PC-9 (cell line): ENCODE results near the gene ATP5PB. TPM values are rescaled to one million over a fixed set of nuclear protein-coding genes. Genes with fewer than 3 reads are reported as not detected.
A peak's percentile ranks its signal among the peaks of the same experiment; 100 is the strongest.

Experiments used
- BruUV-seq: library from RNA; stranded (reverse); fragments of 400-500 nt; replicated peaks from 2 replicates; lab custom pipeline; 2021; lab: Mats Ljungman, UMichigan
- CTCF ChIA-PET: fragments of 300-600 bp; sonication (Branson Sonifier 250); formaldehyde crosslinking; loops from one replicate; lab custom pipeline; 2022; ENCODE audit warnings: antibody characterized with exemption; lab: Charles Lee
- POLR2A ChIA-PET: fragments of 300-600 bp; sonication (Branson Sonifier 250); formaldehyde crosslinking; loops from one replicate; lab custom pipeline; 2022; ENCODE audit warnings: antibody characterized with exemption; ENCODE audit not compliant: unreplicated experiment; lab: Charles Lee
- DNase-seq, 2 experiments: peaks; one replicate each; pipeline versions ENCODE4 v3.0.0 to v3.0.0-alpha.2; 2015 to 2022; ENCODE audit warnings: mixed read lengths in 1 of 2
- H2AFZ ChIP-seq: fragments of 200-600 bp; sonication (generic); 2 replicates; pipeline ENCODE4 v1.8.1; 2017; ENCODE audit warnings: antibody characterized with exemption
- H3F3A ChIP-seq: fragments of 200-600 bp; sonication (generic); 2 replicates; pipeline ENCODE4 v1.8.1; 2017; ENCODE audit warnings: antibody characterized with exemption, mild to moderate bottlenecking, low read depth; ENCODE audit not compliant: insufficient read depth
- H3K27ac ChIP-seq: fragments of 200-600 bp; sonication (generic); 2 replicates; pipeline ENCODE4 v1.6.1; 2016; ENCODE audit warnings: mixed run types
- H3K27me3 ChIP-seq: fragments of 200-600 bp; sonication (generic); 2 replicates; pipeline ENCODE4 v1.6.1; 2016; ENCODE audit warnings: low read depth, mixed run types; ENCODE audit not compliant: insufficient read depth
- H3K36me3 ChIP-seq: fragments of 200-600 bp; sonication (generic); 2 replicates; pipeline ENCODE4 v1.6.1; 2016; ENCODE audit warnings: low read depth, mixed run types
- H3K4me1 ChIP-seq: fragments of 200-600 bp; sonication (generic); replicated peaks from 2 replicates; pipeline ENCODE4 v1.6.1; 2016; ENCODE audit warnings: mixed run types; ENCODE audit not compliant: insufficient read depth
- H3K4me2 ChIP-seq: fragments of 200-600 bp; sonication (generic); 2 replicates; pipeline ENCODE4 v1.6.1; 2017; ENCODE audit warnings: mixed run types
- H3K4me3 ChIP-seq: fragments of 200-600 bp; sonication (generic); 2 replicates; pipeline ENCODE4 v1.6.1; 2016; ENCODE audit warnings: mixed run types
- H3K79me2 ChIP-seq: fragments of 200-600 bp; sonication (generic); 2 replicates; pipeline ENCODE4 v1.6.1; 2017; ENCODE audit warnings: low read depth, mixed run types
- H3K9me2 ChIP-seq: fragments of 200-600 bp; sonication (generic); 2 replicates; pipeline ENCODE4 v1.8.1; 2017; ENCODE audit warnings: mild to moderate bottlenecking; ENCODE audit not compliant: insufficient read depth
- H3K9me3 ChIP-seq: fragments of 200-600 bp; sonication (generic); 2 replicates; pipeline ENCODE4 v1.8.1; 2016; ENCODE audit warnings: low read depth; ENCODE audit not compliant: insufficient read depth
- H4K20me1 ChIP-seq: fragments of 200-600 bp; sonication (generic); 2 replicates; pipeline ENCODE4 v1.8.1; 2017; ENCODE audit not compliant: insufficient read depth
- EZH2 ChIP-seq: fragments of 200-600 bp; sonication (generic); IDR thresholded peaks from 2 replicates; pipeline ENCODE4 v1.8.0; 2017; ENCODE audit warnings: antibody characterized with exemption, low read depth
- intact Hi-C: fragments of 100-400 bp; cut with micrococcal nuclease; formaldehyde crosslinking; loops from one replicate; pipeline ENCODE4 v1.10.0; 2022; ENCODE audit not compliant: unreplicated experiment
- total RNA-seq: library from RNA; stranded (reverse); gene quantifications from 2 replicates; pipeline ENCODE4 v1.2.3, GENCODE V29; 2021
- TF ChIP-seq, protein P1 (sequence below): fragments of 200-600 bp; sonication (generic); conservative IDR thresholded peaks from 2 replicates; pipeline ENCODE4 v1.6.1; 2017; ENCODE audit warnings: mixed run types, antibody characterized with exemption, mild to moderate bottlenecking, moderate library complexity

ATP5PB gene
- total RNA-seq, 1 experiment from 2014 or later = 212 TPM

DNA sequence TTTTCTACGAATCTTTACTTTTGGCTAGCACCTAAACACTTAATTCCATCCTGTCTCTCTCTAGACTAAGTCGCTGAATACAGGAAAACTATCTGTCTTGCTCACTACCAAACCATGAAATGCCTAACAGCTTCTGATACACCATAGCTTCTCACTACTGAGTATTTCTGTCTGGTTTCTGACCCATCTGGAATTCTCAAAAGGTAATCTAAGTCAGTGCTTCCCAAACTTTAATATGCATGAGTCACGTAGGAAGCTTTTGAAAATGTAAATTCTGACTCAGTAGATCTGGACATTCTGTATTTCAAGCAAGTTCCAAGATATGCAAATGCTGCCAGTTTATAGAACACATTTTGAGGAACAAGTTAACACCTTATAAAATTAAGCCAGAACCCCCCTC lies 12.5 kb upstream of the ATP5PB start:
- H3K27ac ChIP-seq = no peak overlapping the region
- BruUV-seq = no TSS peak
- intact Hi-C loops = no loop called here
- H2AFZ ChIP-seq = no peak overlapping the region
- no peaks in the 10 kb centered on the region for H3K79me2 ChIP-seq
- H3K27me3 ChIP-seq = no peaks in the 10 kb centered on the region
- no peak overlapping the region for H3K4me3 ChIP-seq
- H3K4me1 ChIP-seq = no peaks in the 10 kb centered on the region
- H3K4me2 ChIP-seq = no peak overlapping the region
- H3K9me3 ChIP-seq = no peaks in the 10 kb centered on the region
- H3K36me3 ChIP-seq = peaks cover 18% of the 10 kb centered on the region
- 0 out of 2 replicates have a peak, but pooled peaks cover 2% of the 10 kb centered on the region for H4K20me1 ChIP-seq
- CTCF ChIA-PET = no interaction called here
- TF ChIP-seq, protein P1, sequence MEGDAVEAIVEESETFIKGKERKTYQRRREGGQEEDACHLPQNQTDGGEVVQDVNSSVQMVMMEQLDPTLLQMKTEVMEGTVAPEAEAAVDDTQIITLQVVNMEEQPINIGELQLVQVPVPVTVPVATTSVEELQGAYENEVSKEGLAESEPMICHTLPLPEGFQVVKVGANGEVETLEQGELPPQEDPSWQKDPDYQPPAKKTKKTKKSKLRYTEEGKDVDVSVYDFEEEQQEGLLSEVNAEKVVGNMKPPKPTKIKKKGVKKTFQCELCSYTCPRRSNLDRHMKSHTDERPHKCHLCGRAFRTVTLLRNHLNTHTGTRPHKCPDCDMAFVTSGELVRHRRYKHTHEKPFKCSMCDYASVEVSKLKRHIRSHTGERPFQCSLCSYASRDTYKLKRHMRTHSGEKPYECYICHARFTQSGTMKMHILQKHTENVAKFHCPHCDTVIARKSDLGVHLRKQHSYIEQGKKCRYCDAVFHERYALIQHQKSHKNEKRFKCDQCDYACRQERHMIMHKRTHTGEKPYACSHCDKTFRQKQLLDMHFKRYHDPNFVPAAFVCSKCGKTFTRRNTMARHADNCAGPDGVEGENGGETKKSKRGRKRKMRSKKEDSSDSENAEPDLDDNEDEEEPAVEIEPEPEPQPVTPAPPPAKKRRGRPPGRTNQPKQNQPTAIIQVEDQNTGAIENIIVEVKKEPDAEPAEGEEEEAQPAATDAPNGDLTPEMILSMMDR = no peak
- TF ChIP-seq EZH2 = no peak
- no peak for DNase-seq
- H3F3A ChIP-seq = peaks cover 12% of the 10 kb centered on the region; the same call in 1 of the 2 replicates
- no peaks in the 10 kb centered on the region for H3K9me2 ChIP-seq
- POLR2A ChIA-PET = no interaction called here

DNA sequence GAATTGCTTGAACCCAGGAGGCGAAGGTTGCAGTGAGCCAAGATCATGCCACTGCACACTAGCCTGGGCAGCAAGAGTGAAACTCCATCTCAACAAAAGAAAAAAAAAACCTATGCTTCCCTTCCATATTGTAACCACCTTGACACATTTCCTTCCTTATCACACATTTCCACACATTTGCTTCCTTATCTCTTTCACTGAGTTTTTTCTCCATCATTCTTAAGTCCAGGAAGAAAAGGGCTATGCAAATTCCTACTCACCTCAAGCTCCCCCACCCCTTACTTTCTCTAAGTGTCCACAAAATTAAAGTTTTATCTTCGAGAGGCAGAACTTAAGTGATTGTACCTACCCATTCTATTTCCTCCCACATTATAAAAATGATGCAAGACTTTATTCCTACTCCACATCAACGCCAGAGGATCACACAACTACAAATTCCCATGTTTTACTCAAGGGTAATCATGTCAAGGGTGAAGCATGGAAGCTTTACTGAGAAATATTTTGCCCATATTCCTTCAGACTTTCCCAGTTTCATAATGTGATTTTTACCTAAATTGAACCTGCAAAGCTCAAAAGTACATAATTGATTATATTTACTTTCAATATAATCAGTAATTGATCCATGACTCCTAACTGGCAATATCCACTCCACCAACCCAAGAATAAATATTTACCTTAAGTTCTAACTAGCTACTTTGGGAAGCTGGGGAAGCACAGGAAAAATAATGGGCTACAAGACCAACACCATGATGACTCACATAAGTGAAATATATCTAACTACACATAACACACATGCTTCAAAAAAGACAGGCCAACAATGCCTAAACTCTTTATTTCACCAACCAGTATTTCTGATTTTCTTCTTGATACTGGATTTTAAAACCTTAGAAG lies 9.6 kb upstream of the ATP5PB start:
- Histone ChIP-seq H4K20me1 (0 out of 2 replicates have a peak, but pooled peaks cover 7% of the 10 kb centered on the region), H3K4me3 (no peak overlapping the region), H3K4me2 (no peak overlapping the region), H3K79me2 (0 out of 2 replicates have a peak, but pooled peaks cover under 1% of the 10 kb centered on the region), H3F3A (peaks cover 12% of the 10 kb centered on the region; the same call in 1 of the 2 replicates), H3K9me3 (no peaks in the 10 kb centered on the region), H3K27ac (no peak overlapping the region), H3K4me1 (no peaks in the 10 kb centered on the region), H3K9me2 (no peaks in the 10 kb centered on the region), H3K36me3 (peaks cover 48% of the 10 kb centered on the region), H3K27me3 (no peaks in the 10 kb centered on the region), H2AFZ (no peak overlapping the region)
- intact Hi-C loops = loop anchor here (10.0 kb wide), 1 partner anchor 295 kb away; the partner anchor contains the start of genes CEPT1 and DRAM2
- TF ChIP-seq, protein P1 = no peak
- TF ChIP-seq EZH2 = no peak
- BruUV-seq = no TSS peak
- ChIA-PET CTCF (no interaction called here), POLR2A (interaction anchor here (0.7 kb wide), 1 partner anchor 15 kb away, joined by 5 read pairs; no protein-coding TSS in a partner anchor)
- DNase-seq = no peak

DNA sequence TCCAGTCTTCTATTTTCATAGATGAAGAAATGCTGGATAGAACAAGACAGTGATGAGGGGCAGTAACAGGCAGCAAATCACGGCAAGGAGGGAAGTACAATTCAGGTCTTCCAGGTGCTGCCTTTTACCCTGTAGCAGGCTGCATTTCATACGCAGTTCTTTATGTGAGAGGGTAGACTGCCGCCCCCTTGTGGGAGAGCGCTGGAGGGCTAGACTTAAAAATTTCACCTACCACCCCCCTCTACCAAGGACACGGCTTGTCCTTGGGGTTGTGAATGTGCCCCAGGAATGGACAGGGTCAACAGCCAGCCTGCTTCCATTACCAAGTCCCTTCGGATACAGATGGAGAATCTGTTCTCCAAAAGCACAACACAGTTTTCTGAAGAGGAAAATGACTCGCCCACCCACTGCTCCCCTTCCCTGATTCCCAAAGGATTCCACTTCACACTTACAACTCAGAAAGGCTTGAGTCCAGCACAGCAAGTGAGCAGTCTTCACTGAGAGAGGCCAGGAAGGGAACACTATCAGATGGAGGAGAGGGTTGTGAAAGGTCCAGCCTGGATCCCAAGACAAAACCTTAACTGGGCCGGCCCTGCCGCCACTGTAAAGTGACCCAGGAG lies 7.6 kb upstream of the ATP5PB start:
- POLR2A ChIA-PET = no interaction called here
- Histone ChIP-seq H3K4me3 (no peak overlapping the region), H3K9me3 (no peaks in the 10 kb centered on the region), H3K36me3 (peaks cover 64% of the 10 kb centered on the region), H3F3A (peaks cover 4% of the 10 kb centered on the region; the same call in 1 of the 2 replicates), H3K27me3 (no peaks in the 10 kb centered on the region), H3K27ac (no peak overlapping the region), H3K4me1 (no peaks in the 10 kb centered on the region), H3K79me2 (peaks cover 19% of the 10 kb centered on the region), H2AFZ (no peak overlapping the region), H3K9me2 (no peaks in the 10 kb centered on the region), H3K4me2 (no peak overlapping the region), H4K20me1 (0 out of 2 replicates have a peak, but pooled peaks cover 7% of the 10 kb centered on the region)
- peak in 1 of 2 experiments; percentile 21 for DNase-seq
- intact Hi-C loops = loop anchor here (10.0 kb wide), 1 partner anchor 297 kb away; the partner anchor contains the start of genes CEPT1 and DRAM2
- no peak for TF ChIP-seq EZH2
- TF ChIP-seq, protein P1 = peak; percentile 69
- CTCF ChIA-PET = no interaction called here
- BruUV-seq = no TSS peak
